Measurements from ENCODE around the gene APOO. TPM values are rescaled to one million over a fixed set of nuclear protein-coding genes. Genes with fewer than 3 reads are reported as not detected.

The APOO gene
- total RNA-seq, 6 donors from 2014 or later, result 0.89 to 15.0 (median 12.0) TPM

DNA sequence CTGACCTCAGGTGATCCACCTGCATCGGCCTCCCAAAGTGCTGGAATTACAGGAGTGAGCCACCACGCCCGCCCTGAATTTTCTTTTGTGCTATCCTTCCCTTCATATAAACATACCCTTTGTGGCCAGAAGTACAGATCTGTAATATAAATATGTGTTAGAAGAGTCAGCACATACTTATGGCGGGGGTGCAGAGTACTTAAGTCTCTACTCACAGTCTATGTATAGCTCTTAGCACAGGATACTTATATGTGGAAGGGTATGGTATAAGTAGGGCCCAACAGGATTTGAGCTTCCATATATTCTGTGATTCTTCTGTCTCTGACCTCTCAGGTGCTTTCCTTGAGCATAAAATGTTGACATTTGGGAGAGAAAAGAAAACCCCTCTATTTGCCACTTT is 18.3 kb upstream of the APOO start:
- TF ChIP-seq, protein P1, sequence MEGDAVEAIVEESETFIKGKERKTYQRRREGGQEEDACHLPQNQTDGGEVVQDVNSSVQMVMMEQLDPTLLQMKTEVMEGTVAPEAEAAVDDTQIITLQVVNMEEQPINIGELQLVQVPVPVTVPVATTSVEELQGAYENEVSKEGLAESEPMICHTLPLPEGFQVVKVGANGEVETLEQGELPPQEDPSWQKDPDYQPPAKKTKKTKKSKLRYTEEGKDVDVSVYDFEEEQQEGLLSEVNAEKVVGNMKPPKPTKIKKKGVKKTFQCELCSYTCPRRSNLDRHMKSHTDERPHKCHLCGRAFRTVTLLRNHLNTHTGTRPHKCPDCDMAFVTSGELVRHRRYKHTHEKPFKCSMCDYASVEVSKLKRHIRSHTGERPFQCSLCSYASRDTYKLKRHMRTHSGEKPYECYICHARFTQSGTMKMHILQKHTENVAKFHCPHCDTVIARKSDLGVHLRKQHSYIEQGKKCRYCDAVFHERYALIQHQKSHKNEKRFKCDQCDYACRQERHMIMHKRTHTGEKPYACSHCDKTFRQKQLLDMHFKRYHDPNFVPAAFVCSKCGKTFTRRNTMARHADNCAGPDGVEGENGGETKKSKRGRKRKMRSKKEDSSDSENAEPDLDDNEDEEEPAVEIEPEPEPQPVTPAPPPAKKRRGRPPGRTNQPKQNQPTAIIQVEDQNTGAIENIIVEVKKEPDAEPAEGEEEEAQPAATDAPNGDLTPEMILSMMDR (IDR thresholded peaks at IDR 0.05), result no peak
- no peak for TF ChIP-seq EP300 (IDR thresholded peaks at IDR 0.05)
- no peak for TF ChIP-seq POLR2A (IDR thresholded peaks at IDR 0.05)
- no peak for TF ChIP-seq POLR2AphosphoS5 (IDR thresholded peaks at IDR 0.05)
- Histone ChIP-seq H3K9me3 (no peaks in the 10 kb centered on the region), H3K4me1 (no peaks in the 10 kb centered on the region), H3K36me3 (no peaks in the 10 kb centered on the region), H3K27me3 (no peaks in the 10 kb centered on the region), H3K4me3 (no peak overlapping the region), H3K27ac (no peak overlapping the region)
- ATAC-seq (ENCODE audit: low FRiP score in 2 of 2) (no peak), DNase-seq (no peak)
- WGBS, 2 donors, result 74 to 92% methylated on average over 4 of the region's 4 CpGs

- no peaks in the 10 kb centered on the region for H3K9me3 ChIP-seq
- DNase-seq (no peak), ATAC-seq (ENCODE audit: low FRiP score in 2 of 2) (no peak)
- TF ChIP-seq POLR2A (IDR thresholded peaks at IDR 0.05) (no peak), POLR2AphosphoS5 (IDR thresholded peaks at IDR 0.05) (no peak), EP300 (IDR thresholded peaks at IDR 0.05) (no peak)
- TF ChIP-seq, protein P1 (IDR thresholded peaks at IDR 0.05), result no peak
- no peaks in the 10 kb centered on the region for H3K27me3 ChIP-seq
- H3K4me1 ChIP-seq, result no peaks in the 10 kb centered on the region
- H3K36me3 ChIP-seq, result no peaks in the 10 kb centered on the region
- H3K27ac ChIP-seq, result no peak overlapping the region
- no peak overlapping the region for H3K4me3 ChIP-seq
- WGBS, 2 donors, result 73 to 85% methylated on average over 6 to 9 of the region's 9 CpGs
Observed at GRCh38 chrX:23919706-23920320, 12.1 kb upstream of the APOO start.

DNA sequence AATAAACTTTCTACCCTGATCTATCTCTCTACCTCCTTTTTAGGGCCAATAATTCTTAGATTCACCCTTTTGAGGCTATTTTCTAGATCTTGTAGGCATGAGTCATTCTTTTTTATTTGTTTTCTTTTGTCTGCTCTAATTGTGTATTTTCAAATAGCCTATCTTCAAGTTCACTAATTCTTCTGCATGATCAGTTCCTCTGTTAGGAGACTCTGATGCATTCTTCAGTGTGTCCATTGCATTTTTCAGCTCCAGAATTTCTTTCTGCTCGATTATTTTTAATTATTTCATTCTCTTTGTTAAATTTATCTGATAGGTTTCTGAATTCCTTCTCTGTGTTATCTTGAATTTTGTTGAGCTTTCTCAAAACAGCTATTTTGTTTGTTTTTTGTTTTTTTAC is 11.4 kb upstream of the APOO start:
- no peak for TF ChIP-seq EP300 (IDR thresholded peaks at IDR 0.05)
- no peak for TF ChIP-seq POLR2A (IDR thresholded peaks at IDR 0.05)
- TF ChIP-seq, protein P1 (IDR thresholded peaks at IDR 0.05), result no peak
- no peak for TF ChIP-seq POLR2AphosphoS5 (IDR thresholded peaks at IDR 0.05)
- H3K27me3 ChIP-seq, result no peaks in the 10 kb centered on the region
- no peaks in the 10 kb centered on the region for H3K9me3 ChIP-seq
- H3K27ac ChIP-seq, result no peak overlapping the region
- no peaks in the 10 kb centered on the region for H3K4me1 ChIP-seq
- DNase-seq (no peak), ATAC-seq (ENCODE audit: low FRiP score in 2 of 2) (no peak)
- H3K4me3 ChIP-seq, result no peak overlapping the region
- no peaks in the 10 kb centered on the region for H3K36me3 ChIP-seq
- 67 to 96% methylated on average over 1 of the region's 1 CpG for WGBS, 2 donors

DNA sequence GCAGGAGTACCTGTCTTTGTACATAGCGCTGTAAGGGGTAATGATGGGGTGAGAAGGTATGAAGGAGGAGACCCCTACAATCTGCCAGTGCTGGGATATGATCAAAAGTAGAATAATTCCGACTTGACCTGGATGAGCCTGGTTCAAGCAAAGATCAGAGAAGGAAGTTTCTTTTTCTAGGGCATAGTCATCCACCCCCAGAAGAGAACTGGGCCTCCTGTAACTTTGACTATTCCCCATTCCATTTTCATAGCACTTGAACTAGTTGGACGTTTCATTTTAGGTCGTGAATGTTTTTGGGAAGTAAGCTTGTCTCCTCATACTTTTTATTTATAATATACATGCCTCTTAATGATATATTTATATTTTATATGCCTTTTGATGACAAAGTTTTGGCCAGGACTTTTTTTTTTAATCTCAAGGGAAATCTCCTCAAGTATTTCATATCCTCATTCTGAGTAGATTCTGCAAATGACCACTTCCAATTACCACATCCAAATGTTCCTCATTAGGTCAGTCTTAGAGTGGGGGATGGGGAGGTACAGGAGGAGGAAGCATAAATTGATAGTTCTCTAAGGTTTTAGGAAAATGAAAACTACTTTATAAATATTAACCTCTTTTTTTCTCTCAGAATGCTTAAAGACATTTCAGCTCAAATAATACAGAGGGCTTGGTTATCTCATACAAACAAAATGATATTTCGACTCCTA is 3.5 kb upstream of the APOO start:
- H3K9me3 ChIP-seq, result no peaks in the 10 kb centered on the region
- WGBS, 2 donors, result 75 to 78% methylated on average over 5 of the region's 5 CpGs
- DNase-seq (no peak), ATAC-seq (ENCODE audit: low FRiP score in 2 of 2) (no peak)
- H3K4me3 ChIP-seq, result no peak overlapping the region
- TF ChIP-seq POLR2AphosphoS5 (IDR thresholded peaks at IDR 0.05) (no peak), POLR2A (IDR thresholded peaks at IDR 0.05) (no peak), EP300 (IDR thresholded peaks at IDR 0.05) (no peak)
- TF ChIP-seq, protein P1 (IDR thresholded peaks at IDR 0.05), result no peak
- H3K4me1 ChIP-seq, result peaks cover 0 to 8% (median 0%) of the 10 kb centered on the region in 4 donors
- H3K27me3 ChIP-seq, result no peaks in the 10 kb centered on the region
- no peaks in the 10 kb centered on the region for H3K36me3 ChIP-seq
- H3K27ac ChIP-seq, result no peak overlapping the region

Data from upper lobe of left lung (tissue), 6 donors.